ENCODE measurements around the gene SLC22A13. TPM values are rescaled to one million over a fixed set of nuclear protein-coding genes. Genes with fewer than 3 reads are reported as not detected.
"Not testable (repeated sequence)": the region's sequence is repeated elsewhere in the genome, so short reads cannot be mapped to it uniquely, and the experiment has no call there.

Gene SLC22A13
- polyA plus RNA-seq, 4 donors = 0.15 to 0.18 TPM; not detected in 2

- Histone ChIP-seq H3K4me3 (ENCODE audit: low read depth in 1 of 3, low read length in 3 of 3) (no peak overlapping the region), H3K36me3 (ENCODE audit: control insufficient read depth in 3 of 3, insufficient read depth in 2 of 3, low read depth in 1 of 3, low read length in 3 of 3) (no peaks in the 10 kb centered on the region), H3K9me3 (ENCODE audit: control insufficient read depth in 2 of 2, insufficient read depth in 1 of 2, low read depth in 1 of 2, low read length in 1 of 2) (no peaks in the 10 kb centered on the region), H3K27ac (ENCODE audit: low read depth in 1 of 3, low read length in 2 of 3) (no peak overlapping the region), H3K27me3 (ENCODE audit: control insufficient read depth in 3 of 3, insufficient read depth in 3 of 3, low read length in 3 of 3) (no peaks in the 10 kb centered on the region), H3K4me1 (ENCODE audit: control insufficient read depth in 3 of 3, insufficient read depth in 2 of 3, low read depth in 1 of 3, low read length in 2 of 3) (peaks cover 0 to 2% (median 0%) of the 10 kb centered on the region in 3 donors)
- FAIRE-seq (no peak), DNase-seq (no peak)
- WGBS, 3 donors = 50 to 85% (median 75%) methylated on average over 4 of the region's 4 CpGs
These were observed 48.6 kb downstream of the SLC22A13 start for GRCh38 chr3:38314112-38314763.

GRCh38 chr3:38314764-38315487 is 49.3 kb downstream of the SLC22A13 start:
- Histone ChIP-seq H3K4me3 (ENCODE audit: low read depth in 1 of 3, low read length in 3 of 3) (no peak overlapping the region), H3K27ac (ENCODE audit: low read depth in 1 of 3, low read length in 2 of 3) (no peak overlapping the region), H3K4me1 (ENCODE audit: control insufficient read depth in 3 of 3, insufficient read depth in 2 of 3, low read depth in 1 of 3, low read length in 2 of 3) (peaks cover 0 to 2% (median 0%) of the 10 kb centered on the region in 3 donors), H3K27me3 (ENCODE audit: control insufficient read depth in 3 of 3, insufficient read depth in 3 of 3, low read length in 3 of 3) (no peaks in the 10 kb centered on the region), H3K9me3 (ENCODE audit: control insufficient read depth in 2 of 2, insufficient read depth in 1 of 2, low read depth in 1 of 2, low read length in 1 of 2) (no peaks in the 10 kb centered on the region), H3K36me3 (ENCODE audit: control insufficient read depth in 3 of 3, insufficient read depth in 2 of 3, low read depth in 1 of 3, low read length in 3 of 3) (no peaks in the 10 kb centered on the region)
- WGBS, 3 donors = 75 to 83% (median 76%) methylated on average over 4 to 5 of the region's 5 CpGs
- FAIRE-seq (no peak), DNase-seq (no peak)

- Histone ChIP-seq H3K36me3 (ENCODE audit: control insufficient read depth in 3 of 3, insufficient read depth in 2 of 3, low read depth in 1 of 3, low read length in 3 of 3) (no peaks in the 10 kb centered on the region), H3K9me3 (ENCODE audit: control insufficient read depth in 2 of 2, insufficient read depth in 1 of 2, low read depth in 1 of 2, low read length in 1 of 2) (no peaks in the 10 kb centered on the region), H3K4me3 (ENCODE audit: low read depth in 1 of 3, low read length in 3 of 3) (no peak overlapping the region), H3K27ac (ENCODE audit: low read depth in 1 of 3, low read length in 2 of 3) (no peak overlapping the region), H3K27me3 (ENCODE audit: control insufficient read depth in 3 of 3, insufficient read depth in 3 of 3, low read length in 3 of 3) (no peaks in the 10 kb centered on the region), H3K4me1 (ENCODE audit: control insufficient read depth in 3 of 3, insufficient read depth in 2 of 3, low read depth in 1 of 3, low read length in 2 of 3) (peaks cover 0 to 2% (median 0%) of the 10 kb centered on the region in 3 donors)
- no peak for FAIRE-seq
- no peak for DNase-seq
- WGBS, 3 donors = 81 to 88% (median 85%) methylated on average over 10 of the region's 10 CpGs
These were observed 50.0 kb downstream of the SLC22A13 start for GRCh38 chr3:38315488-38316230.

- FAIRE-seq = no peak
- WGBS, 3 donors = 58 to 76% (median 61%) methylated on average over 22 of the region's 22 CpGs
- DNase-seq = peak in 1 of 2 donors; percentile 41
- peaks cover 0 to 2% (median 0%) of the 10 kb centered on the region in 3 donors for H3K4me1 ChIP-seq (ENCODE audit: control insufficient read depth in 3 of 3, insufficient read depth in 2 of 3, low read depth in 1 of 3, low read length in 2 of 3)
- no peaks in the 10 kb centered on the region for H3K36me3 ChIP-seq (ENCODE audit: control insufficient read depth in 3 of 3, insufficient read depth in 2 of 3, low read depth in 1 of 3, low read length in 3 of 3)
- H3K27me3 ChIP-seq (ENCODE audit: control insufficient read depth in 3 of 3, insufficient read depth in 3 of 3, low read length in 3 of 3) = no peaks in the 10 kb centered on the region
- no peaks in the 10 kb centered on the region for H3K9me3 ChIP-seq (ENCODE audit: control insufficient read depth in 2 of 2, insufficient read depth in 1 of 2, low read depth in 1 of 2, low read length in 1 of 2)
- no peak overlapping the region for H3K4me3 ChIP-seq (ENCODE audit: low read depth in 1 of 3, low read length in 3 of 3)
- no peak overlapping the region for H3K27ac ChIP-seq (ENCODE audit: low read depth in 1 of 3, low read length in 2 of 3)
These were observed 51.0 kb downstream of the SLC22A13 start for GRCh38 chr3:38316356-38317191.

GRCh38 chr3:38317192-38317759 is 51.7 kb downstream of the SLC22A13 start:
- WGBS, 3 donors = 77 to 80% (median 80%) methylated on average over 7 of the region's 7 CpGs
- FAIRE-seq (no peak), DNase-seq (peak in 1 of 2 donors; percentile 21)
- Histone ChIP-seq H3K4me1 (ENCODE audit: control insufficient read depth in 3 of 3, insufficient read depth in 2 of 3, low read depth in 1 of 3, low read length in 2 of 3) (peaks cover 0 to 2% (median 0%) of the 10 kb centered on the region in 3 donors), H3K27me3 (ENCODE audit: control insufficient read depth in 3 of 3, insufficient read depth in 3 of 3, low read length in 3 of 3) (no peaks in the 10 kb centered on the region), H3K27ac (ENCODE audit: low read depth in 1 of 3, low read length in 2 of 3) (no peak overlapping the region), H3K36me3 (ENCODE audit: control insufficient read depth in 3 of 3, insufficient read depth in 2 of 3, low read depth in 1 of 3, low read length in 3 of 3) (no peaks in the 10 kb centered on the region), H3K4me3 (ENCODE audit: low read depth in 1 of 3, low read length in 3 of 3) (no peak overlapping the region), H3K9me3 (ENCODE audit: control insufficient read depth in 2 of 2, insufficient read depth in 1 of 2, low read depth in 1 of 2, low read length in 1 of 2) (no peaks in the 10 kb centered on the region)

- no peak for FAIRE-seq
- WGBS, 3 donors = 78 to 91% (median 85%) methylated on average over 8 of the region's 8 CpGs
- Histone ChIP-seq H3K4me3 (ENCODE audit: low read depth in 1 of 3, low read length in 3 of 3) (no peak overlapping the region), H3K9me3 (ENCODE audit: control insufficient read depth in 2 of 2, insufficient read depth in 1 of 2, low read depth in 1 of 2, low read length in 1 of 2) (no peaks in the 10 kb centered on the region), H3K27ac (ENCODE audit: low read depth in 1 of 3, low read length in 2 of 3) (no peak overlapping the region), H3K36me3 (ENCODE audit: control insufficient read depth in 3 of 3, insufficient read depth in 2 of 3, low read depth in 1 of 3, low read length in 3 of 3) (no peaks in the 10 kb centered on the region), H3K27me3 (ENCODE audit: control insufficient read depth in 3 of 3, insufficient read depth in 3 of 3, low read length in 3 of 3) (no peaks in the 10 kb centered on the region), H3K4me1 (ENCODE audit: control insufficient read depth in 3 of 3, insufficient read depth in 2 of 3, low read depth in 1 of 3, low read length in 2 of 3) (peaks cover 0 to 2% (median 0%) of the 10 kb centered on the region in 3 donors)
- DNase-seq = peak in 1 of 2 donors; percentile 5
These were observed 53.4 kb downstream of the SLC22A13 start for GRCh38 chr3:38318766-38319671.

- DNase-seq; FAIRE-seq; H3K4me1 ChIP-seq (ENCODE audit: control insufficient read depth in 3 of 3, insufficient read depth in 2 of 3, low read depth in 1 of 3, low read length in 2 of 3); H3K9me3 ChIP-seq (ENCODE audit: control insufficient read depth in 2 of 2, insufficient read depth in 1 of 2, low read depth in 1 of 2, low read length in 1 of 2); H3K4me3 ChIP-seq (ENCODE audit: low read depth in 1 of 3, low read length in 3 of 3); H3K27me3 ChIP-seq (ENCODE audit: control insufficient read depth in 3 of 3, insufficient read depth in 3 of 3, low read length in 3 of 3); H3K36me3 ChIP-seq (ENCODE audit: control insufficient read depth in 3 of 3, insufficient read depth in 2 of 3, low read depth in 1 of 3, low read length in 3 of 3); H3K27ac ChIP-seq (ENCODE audit: low read depth in 1 of 3, low read length in 2 of 3): not testable (repeated sequence)
- 88 to 90% (median 89%) methylated on average over 4 of the region's 4 CpGs for WGBS, 3 donors
These were observed 55.0 kb downstream of the SLC22A13 start for GRCh38 chr3:38320638-38321037.
